GM10266 (cell line): ENCODE results near the gene RNF14.

Experiments used
- DNase-seq: peaks from one replicate; pipeline ENCODE4 v3.0.0; 2012; ENCODE audit errors: extremely low spot score
- TF ChIP-seq, protein P1 (sequence below): IDR thresholded peaks from 2 replicates; pipeline ENCODE4 v1.5.1; 2012; ENCODE audit warnings: mild to moderate bottlenecking, low read depth; ENCODE audit not compliant: control insufficient read depth, insufficient read depth; ENCODE audit errors: missing control alignments

RNF14 gene

DNA sequence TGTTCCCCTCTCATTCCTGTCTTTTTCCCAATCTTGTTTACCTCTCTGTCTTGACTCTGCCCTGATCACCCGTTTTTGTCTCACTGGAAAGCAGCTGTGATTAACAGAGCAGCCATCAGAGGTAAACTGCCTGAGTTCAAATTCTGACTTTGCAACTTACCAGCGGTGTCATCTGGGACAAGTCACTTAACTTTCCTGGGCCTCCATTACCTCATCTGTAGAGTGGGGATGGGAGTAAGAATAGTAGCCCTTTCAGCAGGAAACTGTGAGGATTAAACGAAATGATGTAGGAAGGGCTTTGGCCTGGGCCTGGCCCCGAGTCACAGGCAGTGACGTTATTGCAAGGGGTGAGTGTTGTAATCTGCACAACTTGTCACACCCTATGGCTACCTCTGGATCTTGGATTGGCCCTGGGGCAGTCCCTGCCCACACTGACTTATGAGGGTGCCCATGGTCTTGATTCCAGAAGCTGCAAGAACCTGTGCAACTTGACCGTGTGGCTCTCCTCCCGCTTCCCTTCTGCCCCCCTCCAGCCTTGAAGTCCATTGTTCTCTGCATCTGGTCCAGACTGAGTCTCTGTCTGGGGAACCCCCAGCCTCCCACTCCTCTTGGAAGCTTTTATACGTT lies 10.2 kb upstream of the RNF14 start:
- DNase-seq = no peak
- TF ChIP-seq, protein P1, sequence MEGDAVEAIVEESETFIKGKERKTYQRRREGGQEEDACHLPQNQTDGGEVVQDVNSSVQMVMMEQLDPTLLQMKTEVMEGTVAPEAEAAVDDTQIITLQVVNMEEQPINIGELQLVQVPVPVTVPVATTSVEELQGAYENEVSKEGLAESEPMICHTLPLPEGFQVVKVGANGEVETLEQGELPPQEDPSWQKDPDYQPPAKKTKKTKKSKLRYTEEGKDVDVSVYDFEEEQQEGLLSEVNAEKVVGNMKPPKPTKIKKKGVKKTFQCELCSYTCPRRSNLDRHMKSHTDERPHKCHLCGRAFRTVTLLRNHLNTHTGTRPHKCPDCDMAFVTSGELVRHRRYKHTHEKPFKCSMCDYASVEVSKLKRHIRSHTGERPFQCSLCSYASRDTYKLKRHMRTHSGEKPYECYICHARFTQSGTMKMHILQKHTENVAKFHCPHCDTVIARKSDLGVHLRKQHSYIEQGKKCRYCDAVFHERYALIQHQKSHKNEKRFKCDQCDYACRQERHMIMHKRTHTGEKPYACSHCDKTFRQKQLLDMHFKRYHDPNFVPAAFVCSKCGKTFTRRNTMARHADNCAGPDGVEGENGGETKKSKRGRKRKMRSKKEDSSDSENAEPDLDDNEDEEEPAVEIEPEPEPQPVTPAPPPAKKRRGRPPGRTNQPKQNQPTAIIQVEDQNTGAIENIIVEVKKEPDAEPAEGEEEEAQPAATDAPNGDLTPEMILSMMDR = no peak

DNA sequence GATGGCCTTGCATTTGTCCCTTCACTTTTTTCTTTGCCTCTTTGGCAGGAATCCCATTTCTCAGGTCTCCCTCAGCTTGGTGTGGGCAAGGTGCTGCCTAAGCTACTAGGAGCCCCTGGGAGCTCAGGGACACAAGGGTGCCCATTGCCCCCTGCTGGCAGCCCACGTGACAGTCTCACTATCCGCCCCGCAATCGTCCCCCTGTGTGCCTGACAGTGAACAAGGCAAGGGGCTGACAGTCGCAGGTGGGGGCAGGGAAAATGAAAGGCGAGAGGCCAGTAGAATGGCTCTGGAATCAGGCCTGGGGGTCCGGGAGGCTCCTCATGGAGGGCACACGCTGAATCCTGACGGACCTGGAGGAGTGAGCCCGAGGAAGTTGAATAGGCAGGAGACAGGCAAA lies 8.9 kb upstream of the RNF14 start:
- peak; percentile 6 for DNase-seq
- TF ChIP-seq, protein P1 = peak; percentile 32

DNA sequence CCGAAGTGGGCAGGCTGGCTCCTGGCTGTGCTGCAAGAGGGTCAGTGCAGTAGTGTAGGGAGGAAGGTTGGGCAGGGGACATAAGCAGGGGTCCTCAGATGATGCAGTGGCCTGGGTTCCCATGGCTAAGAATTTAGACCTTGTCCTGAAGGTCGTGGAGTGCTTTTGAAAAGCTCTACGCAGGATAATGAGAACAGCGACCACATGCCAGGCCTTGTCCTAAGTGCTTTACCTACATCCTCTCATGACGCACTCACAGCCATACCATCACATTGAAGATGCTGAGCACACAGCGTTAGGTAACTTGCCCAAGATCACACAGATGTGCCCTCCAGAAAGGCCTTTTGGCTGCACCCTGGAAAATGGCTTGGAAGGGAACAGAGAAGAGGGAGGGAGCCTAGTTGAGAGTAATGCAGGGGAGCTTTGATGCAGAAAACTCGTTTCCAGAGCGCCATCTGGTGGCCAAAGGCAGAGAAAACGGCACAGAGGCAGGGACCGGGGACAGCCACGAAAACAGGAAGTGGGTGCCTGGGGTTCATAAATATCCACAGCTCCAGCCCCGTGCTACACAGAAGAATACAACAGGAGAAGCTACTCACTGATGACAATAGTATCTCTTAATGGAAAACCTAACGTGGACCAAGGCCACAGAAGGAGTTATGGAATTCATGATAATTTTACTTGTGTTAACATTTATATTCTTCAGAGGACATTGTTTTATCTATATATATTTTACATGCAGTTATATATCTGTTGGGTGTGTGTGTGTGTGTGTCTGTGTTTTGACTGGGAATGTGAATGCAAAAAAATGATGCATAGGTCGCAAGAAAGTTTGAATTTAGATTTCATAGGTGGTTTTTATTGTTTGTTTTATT lies 8.2 kb upstream of the RNF14 start:
- peak; percentile 87 for DNase-seq
- TF ChIP-seq, protein P1 = peak; percentile 93

DNA sequence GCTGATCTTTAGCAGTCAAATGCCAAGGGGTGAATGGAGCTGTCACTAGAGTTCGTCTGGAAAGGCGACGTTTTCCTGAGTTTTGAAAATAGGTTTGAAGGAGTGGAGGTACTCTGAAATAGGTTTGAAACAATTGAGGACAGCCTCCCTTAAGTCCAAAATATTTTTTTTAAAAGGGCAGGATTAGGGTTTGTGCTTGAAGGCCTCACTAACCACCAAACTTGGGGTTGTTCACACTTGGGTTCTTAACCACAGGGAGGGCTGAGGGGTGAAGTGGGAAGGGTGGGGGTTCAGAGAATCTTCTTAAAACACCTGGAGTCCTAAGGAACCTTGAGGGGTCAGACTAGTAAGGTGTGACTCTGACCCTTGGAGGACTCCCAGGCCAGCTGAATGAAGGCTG lies 7.4 kb upstream of the RNF14 start:
- TF ChIP-seq, protein P1 = no peak
- DNase-seq = no peak

DNA sequence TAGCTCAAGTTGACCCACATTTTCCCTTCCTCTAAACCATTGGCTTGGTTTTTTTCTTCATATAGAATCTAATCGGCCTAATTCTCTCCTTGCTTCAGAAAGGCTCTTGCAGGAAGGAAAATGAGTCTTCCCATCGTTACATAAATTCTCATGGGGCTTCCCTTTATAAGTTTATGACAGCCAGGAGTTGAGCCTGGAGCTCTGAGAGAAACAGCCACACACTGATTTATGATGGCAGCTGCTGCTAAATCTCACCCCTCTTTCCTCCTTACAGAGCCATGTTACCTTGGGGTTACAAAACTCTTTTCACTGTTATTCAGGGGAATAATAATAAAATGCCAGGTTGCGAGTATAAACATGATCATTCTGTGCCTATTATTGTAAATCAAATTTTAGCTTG lies 5.2 kb upstream of the RNF14 start:
- DNase-seq = no peak
- TF ChIP-seq, protein P1 = no peak

DNA sequence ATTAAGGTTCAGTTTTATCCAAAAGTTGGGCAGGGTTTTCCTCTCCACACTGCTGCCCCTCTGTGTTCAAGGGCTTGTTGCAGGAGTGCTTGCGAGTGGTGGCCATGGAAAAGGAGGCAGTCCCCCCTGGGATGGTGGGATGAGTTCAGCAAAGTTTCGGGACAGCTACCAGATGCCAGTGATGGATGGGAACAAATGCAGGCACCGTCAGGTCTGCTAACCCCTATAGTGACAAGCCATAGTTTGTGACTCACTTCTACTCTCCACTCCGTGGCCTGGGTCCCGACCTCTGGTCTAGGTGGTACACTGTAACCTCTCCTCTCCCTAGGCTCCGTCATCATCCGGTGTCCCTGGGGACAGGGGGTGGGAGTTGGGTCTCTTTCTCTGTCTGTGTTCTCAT lies 3.8 kb upstream of the RNF14 start:
- TF ChIP-seq, protein P1 = no peak
- no peak for DNase-seq
